Osteoblast (primary cell): ENCODE results near the gene CCL4L2. TPM values are rescaled to one million over a fixed set of nuclear protein-coding genes. Genes with fewer than 3 reads are reported as not detected.
"Not testable (repeated sequence)": the region's sequence is repeated elsewhere in the genome, so short reads cannot be mapped to it uniquely, and the experiment has no call there.

Experiments used
- DNase-seq: peaks from one replicate; pipeline ENCODE4 v3.0.0; 2011; ENCODE audit warnings: low spot score, mixed read lengths; ENCODE audit not compliant: insufficient read length; ENCODE audit errors: missing footprints
- H2AFZ ChIP-seq: 2 replicates; pipeline ENCODE4 v1.6.0; 2011; ENCODE audit warnings: mild to moderate bottlenecking, low read length
- H3K27ac ChIP-seq: 2 replicates; pipeline ENCODE4 v1.5.1; 2011; ENCODE audit warnings: mild to moderate bottlenecking, low read depth, low read length, moderate library complexity
- H3K27me3 ChIP-seq: 2 replicates; pipeline ENCODE4 v1.6.0; 2012; ENCODE audit warnings: mild to moderate bottlenecking, control low read depth, inconsistent platforms, low read length, moderate library complexity; ENCODE audit not compliant: insufficient read depth
- H3K36me3 ChIP-seq: 2 replicates; pipeline ENCODE4 v1.5.1; 2011; ENCODE audit warnings: mild to moderate bottlenecking, low read length, control low read depth, moderate library complexity; ENCODE audit not compliant: insufficient read depth
- H3K4me1 ChIP-seq: 2 replicates; pipeline ENCODE4 v1.5.1; 2011; ENCODE audit warnings: mild to moderate bottlenecking, low read length, control low read depth, moderate library complexity; ENCODE audit not compliant: insufficient read depth
- H3K4me2 ChIP-seq: 2 replicates; pipeline ENCODE4 v1.6.0; 2011; ENCODE audit warnings: mild to moderate bottlenecking, low read length; ENCODE audit not compliant: insufficient read depth
- H3K4me3 ChIP-seq: fragments of 200-600 bp; sonication (generic); 3 replicates; pipeline ENCODE4 v1.5.1; 2012; ENCODE audit warnings: mild to moderate bottlenecking, low read length, inconsistent platforms; ENCODE audit not compliant: insufficient read depth
- H3K79me2 ChIP-seq: 2 replicates; pipeline ENCODE4 v1.6.0; 2012; ENCODE audit warnings: mild to moderate bottlenecking, low read length, control low read depth, inconsistent platforms; ENCODE audit not compliant: insufficient read depth
- H3K9me3 ChIP-seq: 2 replicates; pipeline ENCODE4 v1.5.1; 2011; ENCODE audit warnings: low read depth, low read length, control low read depth
- H4K20me1 ChIP-seq: 2 replicates; pipeline ENCODE4 v1.6.0; 2012; ENCODE audit warnings: mild to moderate bottlenecking, low read length, control low read depth; ENCODE audit not compliant: insufficient read depth
- total RNA-seq: library from RNA; depleted of rRNA; stranded (reverse); fragments of >200 nt; gene quantifications from 2 replicates; pipeline ENCODE4 v1.2.3, GENCODE V29; 2012
- TF ChIP-seq, protein P1 (sequence below): IDR thresholded peaks from 2 replicates; pipeline ENCODE4 v1.5.1; 2011; ENCODE audit warnings: mild to moderate bottlenecking, low read depth, low read length, moderate library complexity; ENCODE audit errors: extremely low read depth

The CCL4L2 gene
- total RNA-seq, 1 donor: not detected

DNA sequence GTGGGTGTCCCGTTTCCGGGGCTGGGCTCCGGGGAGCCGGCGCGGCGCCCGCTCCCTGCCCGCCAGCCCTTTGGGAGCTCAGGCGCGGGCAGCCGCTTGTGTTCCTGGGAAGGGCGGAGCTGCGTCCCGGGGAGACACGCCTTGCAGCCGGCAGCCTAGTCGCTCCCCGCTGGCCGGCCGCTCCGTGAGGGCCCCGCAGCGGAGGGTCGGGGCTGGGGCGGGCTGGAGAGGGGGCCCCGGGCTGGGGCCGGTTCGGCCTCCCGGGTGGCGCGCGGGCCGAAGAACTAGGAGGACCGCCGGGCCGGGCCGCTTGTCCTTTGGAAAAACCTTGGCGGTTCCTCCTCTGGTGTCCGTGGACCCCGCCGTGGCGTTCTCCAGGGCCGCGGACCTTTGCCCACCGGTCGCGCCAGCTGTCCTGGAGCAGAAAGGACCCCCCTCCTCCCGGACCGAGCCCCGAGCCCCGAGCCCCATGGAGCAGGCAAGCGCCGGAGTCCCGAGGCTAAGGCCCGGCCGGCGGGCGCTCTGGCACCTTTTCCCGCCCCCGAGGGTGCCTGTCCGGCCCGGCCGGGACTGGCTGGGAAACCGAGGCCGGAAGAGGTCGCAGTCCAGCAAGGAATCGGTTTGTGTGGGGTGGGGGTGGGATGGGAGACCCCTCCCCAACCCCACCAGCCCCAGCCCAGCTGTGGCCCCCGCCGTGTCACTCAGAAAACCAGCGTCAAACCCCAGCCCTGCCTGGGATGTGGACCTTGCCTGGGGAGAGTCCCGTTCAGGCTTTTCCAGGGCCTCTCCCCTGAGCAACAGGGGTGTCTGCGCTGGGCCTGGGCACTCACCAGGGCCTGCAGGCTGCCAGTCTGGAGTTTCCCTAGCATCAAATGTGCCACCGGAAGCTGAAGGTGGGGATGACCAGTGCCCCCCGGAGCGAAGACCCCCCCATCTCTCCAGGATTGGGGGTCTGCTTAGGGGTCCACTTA is 27.6 kb upstream of the CCL4L2 start:
- TF ChIP-seq, protein P1, sequence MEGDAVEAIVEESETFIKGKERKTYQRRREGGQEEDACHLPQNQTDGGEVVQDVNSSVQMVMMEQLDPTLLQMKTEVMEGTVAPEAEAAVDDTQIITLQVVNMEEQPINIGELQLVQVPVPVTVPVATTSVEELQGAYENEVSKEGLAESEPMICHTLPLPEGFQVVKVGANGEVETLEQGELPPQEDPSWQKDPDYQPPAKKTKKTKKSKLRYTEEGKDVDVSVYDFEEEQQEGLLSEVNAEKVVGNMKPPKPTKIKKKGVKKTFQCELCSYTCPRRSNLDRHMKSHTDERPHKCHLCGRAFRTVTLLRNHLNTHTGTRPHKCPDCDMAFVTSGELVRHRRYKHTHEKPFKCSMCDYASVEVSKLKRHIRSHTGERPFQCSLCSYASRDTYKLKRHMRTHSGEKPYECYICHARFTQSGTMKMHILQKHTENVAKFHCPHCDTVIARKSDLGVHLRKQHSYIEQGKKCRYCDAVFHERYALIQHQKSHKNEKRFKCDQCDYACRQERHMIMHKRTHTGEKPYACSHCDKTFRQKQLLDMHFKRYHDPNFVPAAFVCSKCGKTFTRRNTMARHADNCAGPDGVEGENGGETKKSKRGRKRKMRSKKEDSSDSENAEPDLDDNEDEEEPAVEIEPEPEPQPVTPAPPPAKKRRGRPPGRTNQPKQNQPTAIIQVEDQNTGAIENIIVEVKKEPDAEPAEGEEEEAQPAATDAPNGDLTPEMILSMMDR: no peak
- no peaks in the 10 kb centered on the region for H3K79me2 ChIP-seq
- H3K27ac ChIP-seq: no peak overlapping the region
- peak overlapping the region; percentile 83 for H2AFZ ChIP-seq
- H3K9me3 ChIP-seq: no peaks in the 10 kb centered on the region
- H3K27me3 ChIP-seq: peaks cover 4% of the 10 kb centered on the region
- peak; percentile 97 for DNase-seq
- peak overlapping the region; percentile 73 for H3K4me3 ChIP-seq
- no peaks in the 10 kb centered on the region for H4K20me1 ChIP-seq
- H3K4me1 ChIP-seq: no peaks in the 10 kb centered on the region
- peak overlapping the region; percentile 84 for H3K4me2 ChIP-seq
- H3K36me3 ChIP-seq: no peaks in the 10 kb centered on the region

DNA sequence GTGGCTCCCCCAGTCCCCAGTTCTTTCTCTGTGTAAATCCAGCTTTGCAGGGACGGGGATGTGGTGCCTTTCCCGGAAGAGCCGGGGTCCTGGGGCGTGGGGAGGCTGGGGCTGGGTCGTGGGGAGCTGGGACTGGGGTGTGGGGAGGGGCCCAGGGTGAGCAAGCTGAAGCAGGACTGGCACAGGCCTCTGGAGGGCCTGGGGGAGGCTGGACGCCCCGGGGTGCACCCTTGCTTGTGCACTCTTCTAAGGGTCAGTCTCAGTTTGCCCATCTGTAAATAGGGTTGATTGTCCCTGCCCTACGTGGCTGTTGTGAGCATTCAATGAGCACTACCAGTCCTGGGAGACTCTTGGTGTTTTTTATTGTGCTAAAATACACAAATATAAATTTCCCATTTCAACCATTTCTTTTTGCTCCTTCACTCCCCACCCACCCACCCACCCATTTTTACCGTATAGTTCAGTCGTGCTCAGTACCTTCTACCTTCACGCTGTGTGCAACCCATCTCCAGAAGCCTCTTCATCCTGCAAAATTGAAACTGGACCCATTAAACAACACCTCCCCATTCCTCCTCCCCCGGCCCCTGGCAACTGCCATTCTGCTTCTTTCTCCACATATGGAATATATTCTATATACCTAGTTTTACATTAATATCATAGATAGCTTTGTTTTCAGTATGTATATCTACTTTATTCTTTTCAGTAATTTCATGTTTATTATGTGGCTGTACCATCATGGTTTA is 26.7 kb upstream of the CCL4L2 start:
- Histone ChIP-seq H4K20me1 (no peaks in the 10 kb centered on the region), H3K4me3 (peak overlapping the region; percentile 73), H3K4me2 (peak overlapping the region; percentile 84), H3K27ac (no peak overlapping the region), H3K79me2 (no peaks in the 10 kb centered on the region), H2AFZ (peak overlapping the region; percentile 66), H3K4me1 (no peaks in the 10 kb centered on the region), H3K36me3 (no peaks in the 10 kb centered on the region), H3K27me3 (peaks cover 4% of the 10 kb centered on the region), H3K9me3 (no peaks in the 10 kb centered on the region)
- TF ChIP-seq, protein P1: no peak
- DNase-seq: no peak

- Histone ChIP-seq H2AFZ (no peak overlapping the region), H4K20me1 (no peaks in the 10 kb centered on the region), H3K9me3 (no peaks in the 10 kb centered on the region), H3K36me3 (no peaks in the 10 kb centered on the region), H3K27me3 (peaks cover 4% of the 10 kb centered on the region), H3K4me1 (no peaks in the 10 kb centered on the region), H3K27ac (no peak overlapping the region), H3K79me2 (no peaks in the 10 kb centered on the region), H3K4me2 (no peak overlapping the region), H3K4me3 (no peak overlapping the region)
- no peak for DNase-seq
- TF ChIP-seq, protein P1: no peak
Observed at GRCh38 chr17:36185416-36185815, 25.4 kb upstream of the CCL4L2 start.

DNA sequence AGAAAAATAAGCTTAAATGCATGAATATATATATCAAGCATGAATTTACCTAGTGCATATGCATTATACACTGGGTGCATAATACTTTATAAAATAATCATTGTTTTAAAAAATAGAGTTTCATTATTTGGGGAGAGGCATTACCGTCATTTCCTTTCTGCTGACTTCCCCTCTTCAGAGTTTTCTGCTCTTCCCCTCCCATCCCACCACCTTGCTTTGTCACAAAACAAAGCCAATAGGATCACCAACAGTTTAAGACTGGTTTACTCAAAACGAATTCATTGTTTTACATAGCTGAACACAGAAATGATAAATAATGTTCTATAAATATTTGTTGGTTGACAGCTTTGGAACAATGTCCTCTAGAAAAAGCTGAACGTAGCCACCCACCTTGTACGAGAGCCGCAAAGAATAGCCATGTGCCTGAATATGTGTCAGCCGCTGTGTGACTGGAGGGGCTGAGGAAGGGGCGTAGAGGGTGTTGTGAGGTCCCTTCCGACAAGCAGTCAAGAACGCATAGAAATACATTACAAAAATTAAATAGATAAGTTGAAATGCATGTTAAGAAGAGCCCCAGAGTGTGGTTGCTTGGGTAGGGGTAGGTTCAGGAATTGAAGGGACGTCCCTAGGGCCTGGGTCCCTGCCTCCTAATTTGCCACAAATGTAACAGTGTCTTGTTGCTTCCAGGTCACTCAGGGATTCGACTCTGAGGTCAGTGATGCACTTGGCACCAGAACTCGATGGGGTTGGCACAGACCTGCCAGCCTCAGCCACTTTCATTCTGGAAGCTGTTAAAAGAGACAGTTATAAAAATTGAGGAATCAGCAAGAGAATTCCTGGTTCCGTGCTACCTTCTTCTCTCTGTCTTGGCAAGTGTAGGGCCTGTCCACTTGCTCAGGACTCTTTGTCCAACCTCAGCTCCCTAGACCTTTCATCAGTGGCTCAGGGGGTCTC is 23.8 kb upstream of the CCL4L2 start:
- not testable (repeated sequence) for H3K36me3 ChIP-seq, H3K27ac ChIP-seq, H3K9me3 ChIP-seq, H3K4me3 ChIP-seq, H4K20me1 ChIP-seq, H3K27me3 ChIP-seq, DNase-seq, H3K79me2 ChIP-seq, H3K4me1 ChIP-seq, H2AFZ ChIP-seq, H3K4me2 ChIP-seq

DNA sequence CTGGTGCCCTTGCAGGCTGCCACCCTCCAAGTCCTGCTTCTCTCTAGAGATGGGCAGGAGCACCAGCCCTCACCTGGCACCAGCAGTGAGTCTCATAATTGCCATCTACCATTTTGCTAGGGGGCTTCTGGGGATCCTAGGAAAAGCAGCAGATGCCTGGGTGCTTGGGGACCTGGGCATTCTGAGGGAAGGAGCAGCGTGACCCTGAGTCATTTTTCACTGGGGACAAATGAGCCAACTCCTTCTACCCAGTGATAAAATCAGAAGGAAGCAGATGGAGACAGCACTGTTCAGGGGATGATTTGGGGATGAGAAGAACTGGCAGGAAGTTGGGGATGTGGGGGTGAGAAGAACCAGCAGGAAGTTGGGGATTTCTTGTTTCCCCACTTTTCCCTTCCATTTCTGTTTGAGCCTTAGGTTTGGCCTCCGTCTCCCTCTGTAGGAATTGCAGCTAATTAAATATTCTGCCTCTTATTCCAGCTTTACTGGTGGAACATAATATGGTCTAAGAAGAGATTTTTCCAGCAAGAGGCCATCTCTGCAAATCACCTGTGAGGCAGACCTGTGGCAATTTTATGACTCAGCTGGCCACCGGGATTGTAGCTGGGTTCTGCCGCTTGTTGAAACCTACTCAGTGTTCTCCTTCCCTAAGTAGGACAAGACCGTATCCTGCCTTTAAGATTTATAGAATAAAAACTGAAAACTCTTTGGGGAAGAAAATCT is 22.8 kb upstream of the CCL4L2 start:
- not testable (repeated sequence) for H3K4me2 ChIP-seq, DNase-seq, H3K9me3 ChIP-seq, H3K27ac ChIP-seq, H2AFZ ChIP-seq, H3K36me3 ChIP-seq, H3K79me2 ChIP-seq, H3K27me3 ChIP-seq, H4K20me1 ChIP-seq, H3K4me3 ChIP-seq
- peaks cover 10% of the 10 kb centered on the region for H3K4me1 ChIP-seq
